ENCODE data around the gene SGO1.

DNA sequence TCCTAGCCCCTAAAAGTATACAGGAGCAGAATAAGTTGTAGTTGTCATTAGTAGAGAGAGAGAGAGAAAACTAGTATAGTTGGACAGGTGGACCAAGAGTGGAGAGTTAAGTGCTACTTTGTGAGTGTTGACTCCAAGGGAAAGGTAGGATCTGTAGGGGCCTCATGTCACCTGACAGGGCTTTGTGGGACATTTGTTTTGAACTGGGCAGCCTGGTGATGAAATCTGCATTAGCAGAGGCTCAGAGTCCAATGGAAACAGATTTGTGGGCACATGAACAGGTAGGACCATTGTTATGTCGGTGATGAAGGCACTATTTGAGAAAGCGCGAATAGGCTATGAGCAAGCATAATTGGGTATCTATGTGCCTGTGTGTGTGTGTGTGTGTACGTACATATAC, 43.5 kb downstream of the SGO1 start:
- no peak for TF ChIP-seq POLR2A (IDR thresholded peaks at IDR 0.05; ENCODE audit: low read depth, low read length)
- TF ChIP-seq TAF1 (IDR thresholded peaks at IDR 0.05; ENCODE audit: borderline replicate concordance, low read depth, low read length): no peak
- TF ChIP-seq POLR2AphosphoS5 (IDR thresholded peaks at IDR 0.05; ENCODE audit: low read depth, low read length): no peak
